ENCODE results near the gene SHH.

DNA sequence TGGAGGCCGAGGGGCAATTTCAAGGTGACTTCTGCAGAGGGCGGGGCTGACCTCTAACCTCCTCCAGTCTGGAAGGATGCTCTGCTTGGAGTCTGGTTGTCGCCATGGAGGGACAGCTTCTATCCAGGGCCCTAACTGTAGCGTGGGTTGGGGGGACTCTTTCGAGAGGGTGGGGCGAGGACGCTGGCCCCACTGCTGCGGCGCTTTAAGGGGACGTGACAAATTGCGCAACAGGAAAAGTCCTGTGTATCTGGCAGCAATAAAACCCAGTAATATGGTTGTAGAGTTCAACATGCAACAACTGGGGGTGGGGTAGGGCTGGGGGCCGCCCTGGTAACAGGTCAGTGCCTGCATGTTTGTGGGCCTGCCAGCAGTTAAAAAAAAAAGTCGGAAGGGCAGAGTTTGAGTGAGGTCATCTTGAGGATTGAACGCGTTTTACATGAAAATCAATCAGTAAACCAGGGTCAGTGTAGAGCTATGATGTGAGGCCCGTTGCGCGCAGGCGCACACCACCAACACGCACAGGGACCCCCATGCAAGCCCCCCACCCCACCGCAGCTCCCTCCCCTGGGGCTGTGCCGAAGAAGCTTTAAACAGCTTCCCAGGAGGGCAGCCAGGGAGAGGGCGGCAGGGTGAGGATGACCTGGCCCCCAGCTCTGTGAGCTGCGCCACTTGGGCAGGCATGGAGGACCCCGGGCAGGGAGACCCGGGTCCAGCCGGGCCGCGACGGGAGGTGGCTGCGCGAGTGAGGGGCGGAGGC lies 4.3 kb downstream of the SHH start:
- TF ChIP-seq, protein P1, sequence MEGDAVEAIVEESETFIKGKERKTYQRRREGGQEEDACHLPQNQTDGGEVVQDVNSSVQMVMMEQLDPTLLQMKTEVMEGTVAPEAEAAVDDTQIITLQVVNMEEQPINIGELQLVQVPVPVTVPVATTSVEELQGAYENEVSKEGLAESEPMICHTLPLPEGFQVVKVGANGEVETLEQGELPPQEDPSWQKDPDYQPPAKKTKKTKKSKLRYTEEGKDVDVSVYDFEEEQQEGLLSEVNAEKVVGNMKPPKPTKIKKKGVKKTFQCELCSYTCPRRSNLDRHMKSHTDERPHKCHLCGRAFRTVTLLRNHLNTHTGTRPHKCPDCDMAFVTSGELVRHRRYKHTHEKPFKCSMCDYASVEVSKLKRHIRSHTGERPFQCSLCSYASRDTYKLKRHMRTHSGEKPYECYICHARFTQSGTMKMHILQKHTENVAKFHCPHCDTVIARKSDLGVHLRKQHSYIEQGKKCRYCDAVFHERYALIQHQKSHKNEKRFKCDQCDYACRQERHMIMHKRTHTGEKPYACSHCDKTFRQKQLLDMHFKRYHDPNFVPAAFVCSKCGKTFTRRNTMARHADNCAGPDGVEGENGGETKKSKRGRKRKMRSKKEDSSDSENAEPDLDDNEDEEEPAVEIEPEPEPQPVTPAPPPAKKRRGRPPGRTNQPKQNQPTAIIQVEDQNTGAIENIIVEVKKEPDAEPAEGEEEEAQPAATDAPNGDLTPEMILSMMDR (IDR thresholded peaks at IDR 0.05; ENCODE audit: poor library complexity, severe bottlenecking): no peak
- TF ChIP-seq EP300 (conservative IDR thresholded peaks at IDR 0.05; ENCODE audit: poor library complexity, severe bottlenecking): no peak
- TF ChIP-seq TAF1 (IDR thresholded peaks at IDR 0.05; ENCODE audit: low read depth): no peak
